Esophagus muscularis mucosa (tissue), 4 donors: ENCODE results near the gene DOK7. TPM values are rescaled to one million over a fixed set of nuclear protein-coding genes. Genes with fewer than 3 reads are reported as not detected.

Experiments used
- DNase-seq: peaks from one replicate; pipeline ENCODE4 v3.0.0-alpha.2; 2017; ENCODE audit errors: extremely low spot score
- H3K27ac ChIP-seq, 4 donors: fragments of 200-600 bp; sonication (generic); replicated peaks in 1 of 4; 1 replicate in 3 of 4; 2 replicates in 1 of 4; pipeline ENCODE4 v1.5.1; 2016 to 2019; ENCODE audit warnings: mild to moderate bottlenecking in 1 of 4
- H3K27me3 ChIP-seq, 4 donors: fragments of 200-600 bp; sonication (generic); one replicate each; pipeline versions ENCODE4 v1.5.1 to v1.6.0; 2016 to 2019
- H3K36me3 ChIP-seq, 4 donors: fragments of 200-600 bp; sonication (generic); one replicate each; pipeline ENCODE4 v1.5.1; 2016 to 2019
- H3K4me1 ChIP-seq, 4 donors: fragments of 200-600 bp; sonication (generic); one replicate each; pipeline ENCODE4 v1.5.1; 2016 to 2019
- H3K4me3 ChIP-seq, 4 donors: fragments of 200-600 bp; sonication (generic); 1 replicate in 2 of 4; 2 replicates in 2 of 4; pipeline ENCODE4 v1.5.1; 2016 to 2019; ENCODE audit warnings: mild to moderate bottlenecking in 4 of 4, moderate library complexity in 1 of 4
- H3K9me3 ChIP-seq, 4 donors: fragments of 200-600 bp; sonication (generic); 1 replicate in 3 of 4; 2 replicates in 1 of 4; pipeline ENCODE4 v1.5.1; 2016 to 2019
- EP300 ChIP-seq: sonication (generic); formaldehyde crosslinking; IDR thresholded peaks from one replicate; pipeline ENCODE4 v1.6.1; 2017; ENCODE audit warnings: antibody characterized with exemption
- POLR2A ChIP-seq: fragments of 450-650 bp; IDR thresholded peaks from one replicate; pipeline ENCODE4 v1.6.1; 2017; ENCODE audit warnings: antibody characterized with exemption, moderate library complexity, mild to moderate bottlenecking, low read depth
- POLR2AphosphoS5 ChIP-seq, 2 donors: sonication (generic); formaldehyde crosslinking; IDR thresholded peaks; one replicate each; pipeline ENCODE4 v1.6.1; 2017; ENCODE audit warnings: antibody characterized with exemption in 2 of 2
- WGBS: methylation state at CpG from one replicate; pipeline ENCODE4 v1.1.5; 2018; 5-methylcytosine and 5-hydroxymethylcytosine counted together
- intact Hi-C: fragments of 100-400 bp; cut with DNase I; formaldehyde crosslinking; loops from one replicate; pipeline ENCODE4 v1.15.1; 2023
- total RNA-seq, 4 donors: library from RNA; depleted of rRNA; stranded (reverse); fragments of >200 nt; gene quantifications; one replicate each; pipeline versions ENCODE4 v1.1.0 to v1.2.1, GENCODE V29; 2016
- TF ChIP-seq, protein P1 (sequence below), 3 experiments: fragments of 200-600 bp in 2 of 3; fragments of 450-650 bp in 1 of 3; sonication (generic) in 2 of 3; IDR thresholded peaks; one replicate each; pipeline ENCODE4 v1.5.1; 2017 to 2019; ENCODE audit warnings: antibody characterized with exemption in 3 of 3, mild to moderate bottlenecking in 2 of 3, moderate library complexity in 1 of 3

DOK7 gene
- total RNA-seq, 4 donors from 2014 or later, result 0.50 to 1.7 (median 1.4) TPM

DNA sequence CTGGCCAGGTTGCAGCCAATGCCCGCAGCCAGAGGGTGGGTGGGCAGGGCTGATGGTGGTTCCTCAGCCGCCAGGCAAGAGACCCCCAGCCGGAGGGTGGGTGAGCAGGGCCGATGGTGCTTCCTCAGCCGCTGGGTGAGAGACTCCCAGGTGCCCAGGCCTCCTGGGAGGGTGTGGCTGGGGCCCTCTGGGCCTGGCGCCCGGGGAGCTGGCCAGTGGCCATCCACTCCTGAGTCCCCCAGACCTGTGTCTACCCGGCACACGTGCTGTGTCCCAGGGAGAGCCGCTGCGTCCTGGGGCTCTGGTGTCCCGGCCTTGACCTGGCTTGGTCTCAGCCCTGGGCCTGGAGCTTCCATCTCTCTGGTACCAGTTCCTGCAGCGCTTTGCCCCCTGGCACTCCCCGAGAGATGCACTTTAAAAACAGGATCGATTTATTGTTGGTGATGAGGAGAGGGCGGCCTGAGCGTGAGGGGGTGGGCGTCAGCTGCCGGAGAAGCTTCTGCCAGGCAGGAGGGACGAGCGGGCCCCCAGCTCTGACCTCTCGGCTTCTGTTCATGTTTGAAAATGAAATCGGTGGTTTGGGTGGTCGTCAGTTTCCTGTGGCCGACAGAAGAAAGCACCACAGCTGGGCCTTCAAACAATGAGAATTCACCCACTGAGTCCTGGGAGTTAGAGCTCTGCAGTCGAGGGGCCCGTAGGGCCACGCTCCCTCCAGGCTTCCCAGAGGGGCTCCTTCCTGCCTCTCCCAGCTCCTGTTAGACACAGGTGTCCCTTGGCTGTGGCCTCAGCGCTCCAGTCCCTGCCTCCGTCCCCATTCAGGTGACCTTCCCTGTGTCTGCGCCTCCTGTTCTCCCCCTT, 6.5 kb downstream of the DOK7 start:
- 86% methylated on average over 27 of the region's 31 CpGs for WGBS
- intact Hi-C loops, result no loop called here
- peaks cover 0 to 17% (median 0%) of the 10 kb centered on the region in 4 donors for H3K4me1 ChIP-seq
- DNase-seq, result no peak
- H3K9me3 ChIP-seq, result no peaks in the 10 kb centered on the region
- H3K27me3 ChIP-seq, result peaks cover 0 to 58% (median 0%) of the 10 kb centered on the region in 4 donors
- H3K36me3 ChIP-seq, result no peaks in the 10 kb centered on the region
- H3K4me3 ChIP-seq, result no peak overlapping the region
- TF ChIP-seq EP300 (no peak), POLR2A (no peak), POLR2AphosphoS5 (IDR thresholded peaks at IDR 0.05) (no peak)
- TF ChIP-seq, protein P1, sequence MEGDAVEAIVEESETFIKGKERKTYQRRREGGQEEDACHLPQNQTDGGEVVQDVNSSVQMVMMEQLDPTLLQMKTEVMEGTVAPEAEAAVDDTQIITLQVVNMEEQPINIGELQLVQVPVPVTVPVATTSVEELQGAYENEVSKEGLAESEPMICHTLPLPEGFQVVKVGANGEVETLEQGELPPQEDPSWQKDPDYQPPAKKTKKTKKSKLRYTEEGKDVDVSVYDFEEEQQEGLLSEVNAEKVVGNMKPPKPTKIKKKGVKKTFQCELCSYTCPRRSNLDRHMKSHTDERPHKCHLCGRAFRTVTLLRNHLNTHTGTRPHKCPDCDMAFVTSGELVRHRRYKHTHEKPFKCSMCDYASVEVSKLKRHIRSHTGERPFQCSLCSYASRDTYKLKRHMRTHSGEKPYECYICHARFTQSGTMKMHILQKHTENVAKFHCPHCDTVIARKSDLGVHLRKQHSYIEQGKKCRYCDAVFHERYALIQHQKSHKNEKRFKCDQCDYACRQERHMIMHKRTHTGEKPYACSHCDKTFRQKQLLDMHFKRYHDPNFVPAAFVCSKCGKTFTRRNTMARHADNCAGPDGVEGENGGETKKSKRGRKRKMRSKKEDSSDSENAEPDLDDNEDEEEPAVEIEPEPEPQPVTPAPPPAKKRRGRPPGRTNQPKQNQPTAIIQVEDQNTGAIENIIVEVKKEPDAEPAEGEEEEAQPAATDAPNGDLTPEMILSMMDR (IDR thresholded peaks at IDR 0.05), result no peak
- no peak overlapping the region for H3K27ac ChIP-seq

DNA sequence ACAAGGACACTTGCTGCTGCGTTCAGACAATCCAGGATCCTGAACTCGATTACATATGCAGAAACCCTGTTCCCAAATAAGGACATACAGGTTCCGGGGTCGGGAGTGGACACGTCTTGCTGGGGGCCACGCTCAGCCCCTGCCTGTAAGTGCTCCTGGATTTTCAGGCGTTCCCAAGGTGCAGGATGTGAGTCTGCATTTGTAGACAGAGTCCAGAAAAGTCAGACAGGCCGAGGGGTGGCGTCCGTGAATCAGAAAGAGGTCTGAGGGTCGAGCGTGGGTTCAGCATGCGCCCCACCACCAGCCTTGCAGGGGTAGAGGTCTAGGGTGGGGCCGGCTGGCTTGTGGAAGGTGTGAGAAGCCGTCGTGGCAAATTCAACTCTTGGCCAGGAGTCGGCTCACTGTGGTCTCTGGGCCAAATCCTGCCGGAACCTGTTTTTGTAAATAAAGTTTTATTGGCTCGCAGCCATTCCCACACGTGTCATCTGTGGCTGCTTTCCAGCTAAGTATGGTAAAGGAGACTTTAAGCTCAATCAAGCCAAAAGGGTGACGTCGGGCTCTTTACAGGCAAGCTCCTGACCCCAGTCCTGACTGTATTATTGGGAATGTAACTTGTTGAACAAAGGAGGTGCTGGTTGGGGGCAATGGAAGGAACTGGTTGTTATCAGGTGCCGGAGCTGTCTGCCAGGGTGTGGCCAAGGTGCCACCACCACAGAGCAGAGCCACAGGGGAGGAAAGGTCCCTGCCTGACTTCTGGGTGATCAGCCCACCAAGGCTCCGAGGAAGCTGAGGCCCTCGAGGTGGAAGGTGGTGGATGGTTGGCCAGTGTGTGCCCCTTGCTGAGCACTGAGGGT, 7.4 kb downstream of the DOK7 start:
- WGBS, result 75% methylated on average over 25 of the region's 25 CpGs
- intact Hi-C loops, result no loop called here
- peaks cover 0 to 17% (median 0%) of the 10 kb centered on the region in 4 donors for H3K4me1 ChIP-seq
- TF ChIP-seq POLR2A (no peak), POLR2AphosphoS5 (IDR thresholded peaks at IDR 0.05) (no peak), EP300 (no peak)
- TF ChIP-seq, protein P1 (IDR thresholded peaks at IDR 0.05), result no peak
- peaks cover 0 to 58% (median 0%) of the 10 kb centered on the region in 4 donors for H3K27me3 ChIP-seq
- no peak overlapping the region for H3K4me3 ChIP-seq
- no peaks in the 10 kb centered on the region for H3K36me3 ChIP-seq
- H3K27ac ChIP-seq, result no peak overlapping the region
- H3K9me3 ChIP-seq, result no peaks in the 10 kb centered on the region
- DNase-seq, result no peak

DNA sequence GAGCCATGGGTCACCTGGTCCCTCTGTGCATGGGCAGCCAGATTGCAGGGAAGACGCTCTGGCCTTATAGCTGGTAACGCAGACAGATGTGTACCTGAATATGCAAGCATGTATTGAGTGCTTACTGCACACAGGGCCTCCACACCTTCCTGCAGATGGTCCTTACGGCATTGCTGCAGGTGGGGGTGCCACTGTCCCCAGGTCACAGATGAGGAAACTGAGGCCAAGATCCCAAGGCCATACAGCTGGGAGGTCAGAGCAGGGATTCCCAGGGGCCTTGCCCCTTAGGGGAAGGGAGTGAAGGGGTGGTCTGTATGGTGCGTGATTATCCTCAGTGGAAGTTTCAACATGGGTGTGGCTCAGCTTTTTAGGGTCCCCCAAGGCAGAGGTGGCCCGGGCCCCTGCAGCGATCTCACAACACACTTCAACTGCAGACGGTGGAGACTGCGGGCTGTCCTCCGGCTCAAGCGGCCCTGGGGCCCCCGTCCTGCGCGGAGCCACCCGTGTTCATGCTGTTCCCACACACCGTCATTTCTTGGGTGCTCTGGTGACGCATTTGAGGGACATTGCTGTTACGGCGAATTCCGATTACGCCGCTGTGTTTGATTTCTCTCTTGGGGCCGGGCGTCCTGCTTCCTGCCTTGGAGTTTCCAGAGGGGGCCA, 8.1 kb downstream of the DOK7 start:
- no peak for TF ChIP-seq POLR2A
- TF ChIP-seq POLR2AphosphoS5 (IDR thresholded peaks at IDR 0.05), result no peak
- TF ChIP-seq EP300, result no peak
- TF ChIP-seq, protein P1 (IDR thresholded peaks at IDR 0.05), result no peak

DNA sequence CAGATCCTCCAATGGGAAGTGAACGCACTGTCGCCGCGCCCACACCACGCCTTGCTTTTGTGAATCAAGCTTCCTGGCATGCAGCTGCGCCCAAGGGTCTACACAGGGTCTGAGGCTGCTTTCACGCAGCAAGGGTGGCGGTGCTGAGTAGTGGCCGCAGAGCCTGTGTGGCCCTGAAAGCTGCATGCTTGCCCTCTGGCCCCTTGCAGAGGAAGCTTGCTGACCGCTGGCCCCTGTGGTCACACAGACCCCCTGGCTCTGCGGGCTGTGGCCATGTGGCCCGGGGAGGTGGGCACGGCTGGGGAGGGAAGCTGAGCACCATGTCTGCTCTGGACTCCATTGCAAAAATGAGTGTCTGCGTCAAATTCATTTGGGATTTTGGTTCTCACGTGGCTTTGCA, 8.8 kb downstream of the DOK7 start:
- DNase-seq, result no peak
- no peaks in the 10 kb centered on the region for H3K9me3 ChIP-seq
- 90% methylated on average over 15 of the region's 15 CpGs for WGBS
- H3K27me3 ChIP-seq, result peaks cover 0 to 60% (median 0%) of the 10 kb centered on the region in 4 donors
- H3K36me3 ChIP-seq, result peaks cover 0 to 6% (median 0%) of the 10 kb centered on the region in 4 donors
- TF ChIP-seq EP300 (no peak), POLR2AphosphoS5 (IDR thresholded peaks at IDR 0.05) (no peak), POLR2A (no peak)
- TF ChIP-seq, protein P1 (IDR thresholded peaks at IDR 0.05), result no peak
- H3K4me3 ChIP-seq, result no peak overlapping the region
- no peak overlapping the region for H3K27ac ChIP-seq
- H3K4me1 ChIP-seq, result peaks cover 0 to 17% (median 0%) of the 10 kb centered on the region in 4 donors
- intact Hi-C loops, result no loop called here

More for the DNA sequence above, 8.1 kb downstream of the DOK7 start:
- no peak overlapping the region for H3K4me3 ChIP-seq
- intact Hi-C loops, result no loop called here
- H3K9me3 ChIP-seq, result no peaks in the 10 kb centered on the region
- 91% methylated on average over 23 of the region's 23 CpGs for WGBS
- peaks cover 0 to 61% (median 0%) of the 10 kb centered on the region in 4 donors for H3K27me3 ChIP-seq
- H3K36me3 ChIP-seq, result no peaks in the 10 kb centered on the region
- no peak overlapping the region for H3K27ac ChIP-seq
- DNase-seq, result no peak
- H3K4me1 ChIP-seq, result peaks cover 0 to 17% (median 0%) of the 10 kb centered on the region in 4 donors
